Thyroid gland (tissue), 4 donors: ENCODE results near the gene HMGB4.

ENCODE experiments used
- CTCF ChIP-seq, 6 experiments: fragments of 200-600 bp in 3 of 6; fragments of 450-650 bp in 3 of 6; sonication (generic) in 3 of 6; IDR thresholded peaks; one replicate each; pipeline ENCODE4 v1.5.1; 2016 to 2019; ENCODE audit warnings: antibody characterized with exemption in 6 of 6, mild to moderate bottlenecking in 2 of 6, inconsistent platforms in 1 of 6, moderate library complexity in 1 of 6
- POLR2A ChIP-seq, 2 donors: fragments of 450-650 bp; IDR thresholded peaks; one replicate each; pipeline ENCODE4 v1.6.1; 2017; ENCODE audit warnings: antibody characterized with exemption in 2 of 2, mild to moderate bottlenecking in 2 of 2, moderate library complexity in 1 of 2

DNA sequence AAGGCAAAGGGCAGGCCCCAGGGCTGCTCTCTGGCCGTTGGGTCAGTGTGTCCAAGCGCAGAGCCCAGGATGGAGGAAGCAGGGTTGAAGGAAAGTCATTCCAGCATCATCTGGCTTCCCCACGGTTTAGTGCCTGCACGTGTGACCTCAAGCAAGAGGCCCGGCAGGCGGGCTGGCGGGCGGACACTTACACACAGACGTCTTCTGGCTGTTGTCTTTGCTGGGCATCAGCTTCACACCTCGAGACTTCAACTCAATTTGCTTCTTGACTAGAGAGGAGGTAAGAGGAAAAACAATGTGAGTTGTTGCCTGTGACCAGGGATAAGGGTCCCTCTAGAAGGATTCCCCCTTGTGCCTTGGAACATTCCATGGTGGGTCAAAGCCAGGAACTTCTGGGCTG, 38.4 kb upstream of the HMGB4 start:
- no peak for TF ChIP-seq CTCF (IDR thresholded peaks at IDR 0.05)
- TF ChIP-seq POLR2A (IDR thresholded peaks at IDR 0.05), result no peak
